ENCODE results near the gene HAX1.

DNA sequence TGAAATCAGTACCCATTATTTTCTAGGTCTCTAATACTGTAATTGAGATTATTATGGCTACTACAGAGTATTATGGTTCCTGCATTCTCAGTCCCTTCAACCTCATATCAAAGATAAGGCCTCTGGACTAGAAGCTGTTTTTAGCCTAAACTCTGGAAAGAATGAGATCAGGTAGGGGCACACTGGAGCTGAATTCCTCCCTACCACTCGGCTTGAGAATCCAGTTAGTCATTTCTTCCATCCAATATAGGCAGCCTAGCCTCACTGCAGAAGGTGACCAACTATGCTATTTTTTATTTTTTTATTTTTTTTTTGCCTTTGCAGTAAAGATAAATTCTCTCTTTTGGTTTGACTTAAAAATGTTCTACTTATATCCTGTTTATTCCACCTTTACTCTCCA is 8.0 kb upstream of the HAX1 start:
- TF ChIP-seq CTCF (IDR thresholded peaks at IDR 0.05; ENCODE audit: poor library complexity, severe bottlenecking) = no peak
- no peak for TF ChIP-seq EZH2 (IDR thresholded peaks at IDR 0.05; ENCODE audit: borderline replicate concordance, insufficient read depth, low read length, poor library complexity, severe bottlenecking)
- TF ChIP-seq POLR2AphosphoS5 (IDR thresholded peaks at IDR 0.05) = no peak
- no peak for TF ChIP-seq TAF1 (IDR thresholded peaks at IDR 0.05; ENCODE audit: low read depth)
- TF ChIP-seq SMC3 (conservative IDR thresholded peaks at IDR 0.05; ENCODE audit: poor library complexity) = no peak
- no peak for TF ChIP-seq RAD21 (conservative IDR thresholded peaks at IDR 0.05)
- no peak for TF ChIP-seq REST (IDR thresholded peaks at IDR 0.05; ENCODE audit: borderline replicate concordance)
- TF ChIP-seq MXI1 (conservative IDR thresholded peaks at IDR 0.05; ENCODE audit: poor library complexity, severe bottlenecking) = no peak
